HG02970 (cell line): ENCODE measurements around the gene BFSP1.

Experiments
- ATAC-seq: cut with Tn5 transposase; IDR thresholded peaks from one replicate; pipeline ENCODE4 v1.9.1; 2021; ENCODE audit warnings: mild to moderate bottlenecking, moderate library complexity, moderate number of reproducible peaks; ENCODE audit not compliant: unreplicated experiment, low FRiP score

BFSP1 gene

GRCh38 chr20:17558154-17558940, 27.2 kb upstream of the BFSP1 start:
- ATAC-seq, result no peak

DNA sequence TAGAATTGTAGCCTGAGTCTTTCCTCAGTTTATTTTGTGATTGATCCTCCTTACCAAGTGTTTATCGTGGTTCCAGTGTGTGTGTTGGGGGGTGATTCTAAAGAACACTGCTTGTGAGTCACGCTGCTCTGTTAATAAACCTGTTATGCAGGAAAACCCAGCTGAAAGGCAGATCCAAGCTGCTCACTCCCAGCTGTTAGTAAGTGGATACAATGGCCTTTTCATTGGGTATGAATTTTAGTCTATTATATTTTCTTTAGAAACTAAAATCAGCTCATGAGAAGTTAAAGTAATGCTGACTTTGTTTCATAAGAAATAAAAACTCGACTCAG, 26.5 kb upstream of the BFSP1 start:
- ATAC-seq, result no peak

DNA sequence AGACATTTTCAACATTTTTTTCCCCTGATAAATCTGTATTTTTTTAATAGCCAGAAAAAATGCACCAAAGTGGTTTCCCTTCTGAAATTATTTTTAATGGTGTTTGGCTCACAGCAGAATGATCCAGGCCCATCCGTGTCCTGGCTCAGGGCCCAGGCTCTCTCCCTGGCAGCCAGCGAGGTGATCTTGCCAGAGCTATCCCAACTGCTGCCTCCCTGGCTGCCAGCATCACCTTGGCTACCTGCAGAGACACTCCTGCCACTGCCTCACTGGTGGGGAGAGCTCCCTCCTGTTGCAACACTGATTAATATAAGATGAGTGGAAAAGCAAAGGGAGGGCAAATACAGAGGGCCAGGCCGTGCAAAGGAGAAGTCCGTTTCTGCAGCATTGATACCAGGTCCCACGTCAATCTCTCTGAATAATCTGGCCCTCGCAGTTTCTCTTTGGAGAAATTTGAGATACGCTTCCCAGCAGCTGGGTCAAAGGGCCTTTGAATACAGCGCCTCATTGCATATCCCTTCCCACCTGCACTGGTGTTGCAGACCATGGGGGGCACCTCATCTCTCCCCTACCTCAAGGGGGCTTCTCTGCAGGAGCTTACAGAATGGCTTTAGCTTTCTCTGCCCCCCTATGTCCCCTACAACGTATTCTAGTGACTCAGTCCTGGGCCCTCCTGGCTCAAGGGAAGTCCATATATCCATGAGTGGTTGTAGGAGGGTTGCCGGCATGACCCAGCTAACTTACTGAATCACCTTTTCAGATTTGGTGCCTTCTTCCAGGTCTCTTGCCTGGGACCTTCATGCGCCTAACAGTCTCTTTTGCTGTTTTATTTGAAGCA, 25.9 kb upstream of the BFSP1 start:
- no peak for ATAC-seq

- no peak for ATAC-seq
Measured at GRCh38 chr20:17555106-17555505, 23.9 kb upstream of the BFSP1 start.

GRCh38 chr20:17549131-17549530, 18.0 kb upstream of the BFSP1 start:
- no peak for ATAC-seq

DNA sequence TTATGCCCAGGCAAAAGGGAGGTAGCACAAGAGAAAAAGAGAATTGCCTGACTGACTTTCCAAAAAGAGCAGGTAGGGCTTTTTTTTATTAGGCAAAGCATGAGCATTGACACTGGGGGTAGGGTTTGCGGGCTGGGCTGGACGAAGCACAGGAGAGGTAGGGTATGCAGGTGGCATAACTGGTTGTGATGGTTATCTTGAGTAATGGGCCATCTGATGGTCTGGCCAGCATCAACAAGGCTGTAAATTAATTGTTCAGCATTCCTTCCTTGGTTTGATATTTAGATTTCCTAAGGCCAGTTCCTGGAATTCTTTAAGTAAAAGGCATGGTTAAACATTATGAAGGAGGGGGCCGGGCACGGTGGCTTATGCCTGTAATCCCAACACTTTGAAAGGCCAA, 13.9 kb upstream of the BFSP1 start:
- no peak for ATAC-seq

GRCh38 chr20:17543531-17544131, 12.5 kb upstream of the BFSP1 start:
- ATAC-seq, result no peak

DNA sequence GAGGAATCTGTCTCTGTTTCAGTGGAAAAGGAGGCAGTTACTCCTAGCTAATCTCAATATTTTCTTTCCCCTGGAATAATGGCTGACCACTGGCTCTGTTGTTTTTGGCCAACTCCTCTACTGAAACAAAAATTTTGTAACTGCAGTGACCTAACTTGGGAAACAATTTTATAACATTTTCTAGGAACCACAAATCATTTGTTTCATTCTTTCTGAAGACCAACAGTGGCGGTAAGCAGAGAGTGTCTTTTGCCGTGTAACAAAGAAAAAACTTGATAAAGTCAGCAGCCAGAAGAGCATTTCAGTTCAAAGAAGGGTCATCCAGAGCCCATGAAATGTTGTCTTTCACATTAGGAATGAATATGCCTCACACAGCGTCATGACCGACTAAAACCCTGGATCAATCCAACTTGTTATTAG, 11.8 kb upstream of the BFSP1 start:
- ATAC-seq, result no peak

- no peak for ATAC-seq
Measured at GRCh38 chr20:17542481-17542880, 11.3 kb upstream of the BFSP1 start.

GRCh38 chr20:17541996-17542395, 10.8 kb upstream of the BFSP1 start:
- ATAC-seq, result no peak

- ATAC-seq, result no peak
Measured at GRCh38 chr20:17541596-17541995, 10.4 kb upstream of the BFSP1 start.

- no peak for ATAC-seq
Measured at GRCh38 chr20:17538517-17539170, 7.5 kb upstream of the BFSP1 start.

DNA sequence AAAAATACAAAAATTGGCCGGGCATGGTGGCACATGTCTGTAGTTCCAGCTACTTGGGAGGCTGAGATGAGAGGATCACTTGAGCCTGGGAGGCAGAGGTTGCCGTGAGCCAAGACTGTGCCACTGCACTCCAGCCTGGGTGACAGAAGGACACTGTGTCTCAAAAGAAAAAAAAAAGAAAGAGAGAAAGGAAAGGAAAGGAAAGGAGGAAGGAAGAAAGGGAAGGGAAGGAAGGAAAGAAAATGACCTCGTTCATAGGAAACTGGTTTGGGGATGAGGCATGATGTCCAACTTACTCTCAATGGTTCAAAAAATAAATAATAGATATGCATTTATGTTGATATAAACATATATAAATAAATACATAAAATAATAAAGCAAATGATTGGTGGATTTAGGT, 6.8 kb upstream of the BFSP1 start:
- ATAC-seq, result no peak

DNA sequence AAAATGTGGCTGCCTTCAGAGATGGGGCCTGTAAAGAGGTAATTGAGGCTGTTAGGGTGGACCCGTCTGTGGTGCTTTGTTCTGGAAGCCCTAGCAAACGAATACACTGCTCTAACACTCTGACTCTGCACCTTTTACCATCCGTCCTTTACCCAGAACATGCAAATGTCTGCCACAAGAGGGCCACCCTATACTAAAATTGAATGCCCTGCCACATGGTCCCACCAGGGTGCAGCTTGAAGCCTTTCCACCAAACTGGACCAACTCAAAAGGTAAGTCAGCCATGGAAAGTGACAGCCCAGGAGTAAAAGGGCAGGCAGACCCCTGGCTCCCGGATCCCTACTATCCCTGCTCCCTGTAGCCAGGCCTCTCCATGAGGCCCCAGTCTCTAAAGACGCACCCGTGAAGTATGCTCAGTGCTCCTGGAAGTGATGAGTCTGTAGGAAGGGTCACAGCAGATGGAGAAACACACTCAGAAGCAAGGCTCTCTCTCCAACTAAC, 5.8 kb upstream of the BFSP1 start:
- no peak for ATAC-seq

DNA sequence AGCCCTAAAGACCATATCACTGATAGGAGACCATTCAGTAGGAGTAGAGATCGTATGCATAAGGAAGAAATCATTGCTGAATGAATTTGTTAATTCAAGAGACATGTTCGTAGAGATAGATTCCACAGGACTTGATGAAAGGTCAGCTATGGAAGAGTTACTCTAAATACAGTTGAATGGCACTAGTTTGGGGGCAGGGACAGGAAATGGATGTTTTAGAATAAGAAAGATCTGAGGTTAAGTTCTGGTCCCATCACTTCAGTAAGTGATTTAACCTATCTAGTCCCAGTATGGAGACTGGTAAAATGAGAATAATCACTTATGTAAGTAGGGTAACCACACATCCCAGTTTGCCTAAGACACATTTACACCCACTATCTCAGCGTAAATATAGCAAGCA, 2.9 kb upstream of the BFSP1 start:
- no peak for ATAC-seq

GRCh38 chr20:17533396-17533795, 2.2 kb upstream of the BFSP1 start:
- ATAC-seq, result no peak

DNA sequence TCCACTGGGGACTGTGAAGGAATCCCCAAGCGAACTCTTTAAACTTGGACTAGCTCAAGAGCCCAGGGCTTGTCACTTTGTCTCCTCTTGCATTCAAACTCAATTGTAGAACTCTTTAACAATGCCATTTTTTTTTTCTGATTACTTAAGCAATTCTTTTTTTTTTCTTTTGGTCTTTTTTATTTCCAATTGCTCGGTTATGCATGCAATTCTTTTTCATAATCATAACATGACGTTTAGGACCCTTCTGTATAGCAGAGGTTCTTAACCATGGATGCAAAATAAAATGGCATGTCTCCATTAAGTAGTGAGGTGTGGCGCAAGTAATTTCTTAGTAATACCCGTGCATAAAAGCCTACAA, 466 bp upstream of the BFSP1 start:
- ATAC-seq, result no peak

GRCh38 chr20:17530153-17530552, 1.0 kb downstream of the BFSP1 start:
- no peak for ATAC-seq

GRCh38 chr20:17529586-17529985, 1.6 kb downstream of the BFSP1 start:
- ATAC-seq, result no peak

DNA sequence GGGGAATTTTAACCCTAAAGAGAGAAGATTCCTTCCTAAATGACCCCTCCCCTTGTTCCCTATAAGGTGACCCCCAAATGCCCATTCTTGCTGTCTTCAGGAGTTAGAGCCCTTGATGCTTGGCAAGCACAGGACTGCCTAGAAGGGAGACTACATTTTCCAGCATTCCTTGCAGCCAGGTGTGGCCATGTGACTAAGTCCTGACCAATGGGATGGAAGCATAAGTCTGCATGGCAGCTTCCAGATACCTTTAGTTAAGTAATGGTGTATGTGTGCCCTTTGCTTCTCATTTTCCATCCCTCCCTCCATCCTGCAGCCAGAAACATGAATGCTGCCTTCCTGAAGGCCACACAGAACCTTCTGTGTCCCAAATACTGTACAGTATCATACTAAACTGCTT, 5.5 kb downstream of the BFSP1 start:
- ATAC-seq, result no peak

- ATAC-seq, result no peak
Measured at GRCh38 chr20:17525132-17525531, 6.0 kb downstream of the BFSP1 start.
